IMR-90 (cell line): ENCODE measurements around the gene CDH16. TPM values are rescaled to one million over a fixed set of nuclear protein-coding genes. Genes with fewer than 3 reads are reported as not detected.

Experiments used
- ATAC-seq: fragments of 200-7000 bp; cut with Tn5 transposase; 2 replicates; pipeline ENCODE4 v1.9.1; 2020; ENCODE audit warnings: low read depth, mild to moderate bottlenecking, moderate library complexity
- BruUV-seq: library from RNA; stranded (reverse); fragments of 400-500 nt; replicated peaks from 2 replicates; lab custom pipeline; 2021; lab: Mats Ljungman, UMichigan
- CTCF ChIA-PET: fragments of 300-600 bp; formaldehyde crosslinking; extraction: SDS; loops from one replicate; lab custom pipeline; 2021; ENCODE audit warnings: antibody characterized with exemption; lab: Yijun Ruan, JAX
- POLR2A ChIA-PET: fragments of 300-600 bp; sonication (Branson Sonifier 250); formaldehyde crosslinking; loops from one replicate; lab custom pipeline; 2022; ENCODE audit warnings: antibody characterized with exemption; ENCODE audit not compliant: unreplicated experiment; lab: Charles Lee
- DNase-seq: peaks from one replicate; pipeline ENCODE4 v3.0.0; 2013
- H2AFZ ChIP-seq: replicated peaks from 2 replicates; pipeline ENCODE3; 2013; ENCODE audit warnings: low read length, mild to moderate bottlenecking; ENCODE audit not compliant: poor library complexity
- H2AK5ac ChIP-seq: 2 replicates; pipeline ENCODE4 v1.6.1; 2013; ENCODE audit warnings: low read depth, low read length, inconsistent platforms
- H2AK9ac ChIP-seq: replicated peaks from 2 replicates; pipeline ENCODE3; 2013; ENCODE audit warnings: mild to moderate bottlenecking, low read depth, low read length, moderate library complexity; ENCODE audit not compliant: poor library complexity
- H2BK120ac ChIP-seq: 2 replicates; pipeline ENCODE4 v1.6.1; 2013; ENCODE audit warnings: low read depth, low read length, inconsistent platforms
- H2BK15ac ChIP-seq: 3 replicates; pipeline ENCODE4 v1.6.1; 2013; ENCODE audit warnings: low read depth, low read length, inconsistent platforms
- H2BK20ac ChIP-seq: 2 replicates; pipeline ENCODE4 v1.6.1; 2013; ENCODE audit warnings: low read depth, mild to moderate bottlenecking, inconsistent platforms, low read length, moderate library complexity
- H2BK5ac ChIP-seq: 2 replicates; pipeline ENCODE4 v1.6.1; 2013; ENCODE audit warnings: mild to moderate bottlenecking, low read depth, low read length, inconsistent platforms; ENCODE audit not compliant: poor library complexity, severe bottlenecking
- H3K14ac ChIP-seq: replicated peaks from 2 replicates; pipeline ENCODE4 v1.6.1; 2013; ENCODE audit warnings: low read depth, low read length, inconsistent platforms
- H3K18ac ChIP-seq: 2 replicates; pipeline ENCODE4 v1.6.1; 2013; ENCODE audit warnings: low read depth, low read length, control low read depth
- H3K23ac ChIP-seq: 2 replicates; pipeline ENCODE4 v1.6.1; 2013; ENCODE audit warnings: low read depth, low read length, inconsistent platforms
- H3K27ac ChIP-seq: 2 replicates; pipeline ENCODE4 v1.5.1; 2013; ENCODE audit warnings: mild to moderate bottlenecking, control low read depth, low read length; ENCODE audit not compliant: insufficient read depth
- H3K27me3 ChIP-seq: 2 replicates; pipeline ENCODE4 v1.6.1; 2013; ENCODE audit warnings: low read length; ENCODE audit not compliant: control insufficient read depth, insufficient read depth
- H3K36me3 ChIP-seq: 2 replicates; pipeline ENCODE4 v1.6.1; 2013; ENCODE audit warnings: low read length, mixed read lengths; ENCODE audit not compliant: control insufficient read depth, insufficient read depth
- H3K4ac ChIP-seq: 2 replicates; pipeline ENCODE4 v1.6.1; 2013; ENCODE audit warnings: low read depth, low read length, inconsistent platforms
- H3K4me1 ChIP-seq: 2 replicates; pipeline ENCODE4 v1.6.1; 2013; ENCODE audit warnings: low read length, mixed read lengths; ENCODE audit not compliant: control insufficient read depth, insufficient read depth
- H3K4me2 ChIP-seq: 2 replicates; pipeline ENCODE4 v1.6.1; 2013; ENCODE audit warnings: low read depth, mild to moderate bottlenecking, control low read depth, low read length, moderate library complexity
- H3K4me3 ChIP-seq: 2 replicates; pipeline ENCODE4 v1.5.1; 2013; ENCODE audit warnings: low read depth, mild to moderate bottlenecking, control low read depth, low read length, moderate library complexity; ENCODE audit not compliant: insufficient read depth
- H3K56ac ChIP-seq: 2 replicates; pipeline ENCODE4 v1.6.1; 2013; ENCODE audit warnings: low read length, inconsistent platforms; ENCODE audit not compliant: insufficient read depth; ENCODE audit errors: extremely low read depth
- H3K79me1 ChIP-seq, 2 experiments: 2 replicates each; pipeline ENCODE4 v1.6.1; 2013; ENCODE audit warnings: low read length in 2 of 2, inconsistent platforms in 1 of 2, low read depth in 1 of 2
- H3K9ac ChIP-seq: 2 replicates; pipeline ENCODE4 v1.6.1; 2013; ENCODE audit warnings: low read depth, low read length, control low read depth
- H3K9me1 ChIP-seq: 2 replicates; pipeline ENCODE4 v1.6.1; 2013; ENCODE audit warnings: low read length, inconsistent platforms; ENCODE audit not compliant: insufficient read depth
- H3K9me3 ChIP-seq: 2 replicates; pipeline ENCODE4 v1.6.1; 2013; ENCODE audit warnings: low read length; ENCODE audit not compliant: control insufficient read depth, insufficient read depth
- H4K20me1 ChIP-seq: 2 replicates; pipeline ENCODE4 v1.6.1; 2013; ENCODE audit warnings: low read length, inconsistent platforms; ENCODE audit not compliant: insufficient read depth
- H4K5ac ChIP-seq: 2 replicates; pipeline ENCODE4 v1.6.1; 2013; ENCODE audit warnings: mild to moderate bottlenecking, low read depth, low read length, control low read depth
- H4K8ac ChIP-seq, 2 experiments: 2 replicates each; pipeline ENCODE4 v1.6.1; 2013; ENCODE audit warnings: low read depth in 2 of 2, low read length in 2 of 2, control low read depth in 1 of 2, inconsistent platforms in 1 of 2
- H4K91ac ChIP-seq: 2 replicates; pipeline ENCODE4 v1.6.1; 2013; ENCODE audit warnings: low read depth, low read length, inconsistent platforms; ENCODE audit not compliant: insufficient read depth
- POLR2A ChIP-seq: IDR thresholded peaks from 2 replicates; pipeline ENCODE4 v1.6.1; 2012; ENCODE audit warnings: mild to moderate bottlenecking, low read depth, low read length
- RAD21 ChIP-seq: IDR thresholded peaks from 2 replicates; pipeline ENCODE4 v1.6.1; 2012; ENCODE audit warnings: low read length, improper control_type of control experiment
- RCOR1 ChIP-seq: IDR thresholded peaks from 2 replicates; pipeline ENCODE4 v1.6.1; 2012; ENCODE audit warnings: mild to moderate bottlenecking, low read length, improper control_type of control experiment; ENCODE audit not compliant: insufficient replicate concordance
- WGBS, 2 experiments: methylation state at CpG; one replicate each; pipeline versions ENCODE4 v1.1.5 to v1.1.7; 2013; ENCODE audit warnings: missing lambda C conversion rate in 2 of 2; ENCODE audit not compliant: insufficient read length in 1 of 2; ENCODE audit errors: extremely low coverage in 2 of 2; 5-methylcytosine and 5-hydroxymethylcytosine counted together
- dilution Hi-C: fragments of 300-500 bp; cut with HindIII; formaldehyde crosslinking; loops from one replicate; pipeline ENCODE4 v1.14.3; 2018; ENCODE audit warnings: low sequenced_read_pairs; ENCODE audit not compliant: unreplicated experiment
- in situ Hi-C: fragments of 300-500 bp; cut with MboI; formaldehyde crosslinking; loops from 3 replicates; pipeline ENCODE4 v1.14.3; 2019; ENCODE audit warnings: low sequenced_read_pairs, inconsistent platforms, mixed read lengths
- intact Hi-C: fragments of 100-400 bp; cut with micrococcal nuclease; formaldehyde crosslinking; loops from 2 replicates; pipeline ENCODE4 v1.10.0; 2022
- polyA plus RNA-seq, 3 experiments: library from polyadenylated mRNA; depleted of rRNA; stranded (reverse); fragments of >200 nt; gene quantifications; 2 replicates each; pipeline ENCODE4 v1.2.3, GENCODE V29; 2012; ENCODE audit warnings: low replicate concordance in 1 of 3
- total RNA-seq: library from RNA; depleted of rRNA; stranded (reverse); fragments of >200 nt; gene quantifications from 2 replicates; pipeline ENCODE4 v1.2.3, GENCODE V29; 2012

The CDH16 gene
- total and polyA plus RNA-seq, 2 of the 4 experiments (the other 2 are of a cell fraction): not detected

DNA sequence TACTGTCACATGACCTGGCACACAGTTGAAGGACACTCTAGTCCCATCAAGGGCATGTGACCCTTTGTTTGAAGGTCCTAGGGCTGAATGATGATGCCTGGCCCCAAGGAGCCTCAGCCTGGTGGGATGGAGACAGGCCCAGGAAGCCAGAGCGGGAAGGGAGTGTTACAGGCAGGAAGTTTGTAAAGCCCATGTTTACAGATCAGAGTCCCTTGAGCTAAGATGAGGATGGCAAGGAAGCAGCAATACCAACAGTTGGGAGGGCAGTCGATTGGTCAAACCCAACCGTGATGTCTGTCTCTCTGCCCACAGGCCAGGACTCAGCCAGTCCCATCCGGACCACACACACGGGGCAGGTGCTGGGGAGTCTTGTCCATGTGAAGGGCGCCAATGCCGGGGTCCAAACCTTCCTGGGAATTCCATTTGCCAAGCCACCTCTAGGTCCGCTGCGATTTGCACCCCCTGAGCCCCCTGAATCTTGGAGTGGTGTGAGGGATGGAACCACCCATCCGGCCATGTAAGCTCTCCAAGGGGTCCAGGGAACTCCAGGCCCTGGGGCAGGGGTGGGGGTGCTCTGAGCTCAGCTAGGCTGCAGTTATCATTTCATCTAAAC lies 19.1 kb upstream of the CDH16 start:
- in situ Hi-C loops: no loop called here
- no peak overlapping the region for H2AK5ac ChIP-seq
- no peak overlapping the region for H3K4me2 ChIP-seq
- H3K4me1 ChIP-seq: peaks cover 9% of the 10 kb centered on the region
- no peak overlapping the region for H2BK20ac ChIP-seq
- peaks cover 21% of the 10 kb centered on the region for H3K9me1 ChIP-seq
- WGBS, 2 experiments: 94% methylated on average over 3 of the region's 10 CpGs; no CpG with 5 or more reads in 1 of the 2 experiments
- POLR2A ChIA-PET: interaction anchor here (0.6 kb wide), 1 partner anchor 38 kb away, joined by 3 read pairs; no protein-coding TSS in a partner anchor
- no peak overlapping the region for H3K56ac ChIP-seq
- H3K18ac ChIP-seq: no peak overlapping the region
- H2BK15ac ChIP-seq: no peak overlapping the region
- H2BK5ac ChIP-seq: no peak overlapping the region
- no peak overlapping the region for H2AFZ ChIP-seq
- no peak overlapping the region for H4K5ac ChIP-seq
- no peak overlapping the region for H3K4ac ChIP-seq
- peaks cover 21 to 81% of the 10 kb centered on the region in 2 experiments for H3K79me1 ChIP-seq
- no peaks in the 10 kb centered on the region for H3K27me3 ChIP-seq
- H3K4me3 ChIP-seq: no peak overlapping the region
- BruUV-seq: no TSS peak
- no peak overlapping the region for H4K91ac ChIP-seq
- no peak overlapping the region for H2BK120ac ChIP-seq
- peaks cover 35% of the 10 kb centered on the region for H4K20me1 ChIP-seq
- H2AK9ac ChIP-seq: no peak overlapping the region
- H3K23ac ChIP-seq: no peak overlapping the region
- CTCF ChIA-PET: no interaction called here
- dilution Hi-C loops: no loop called here
- H4K8ac ChIP-seq: no peak overlapping the region
- no peak overlapping the region for H3K27ac ChIP-seq
- no peaks in the 10 kb centered on the region for H3K9me3 ChIP-seq
- H3K36me3 ChIP-seq: peaks cover 53% of the 10 kb centered on the region
- TF ChIP-seq RCOR1 (no peak), POLR2A (peak; percentile 24; the same call in 1 of the 2 replicates), RAD21 (no peak)
- ATAC-seq (no peak), DNase-seq (no peak)
- no peak overlapping the region for H3K14ac ChIP-seq
- intact Hi-C loops: no loop called here
- H3K9ac ChIP-seq: no peak overlapping the region
